Tibial nerve (tissue), 4 donors: ENCODE results near the gene ABCB10.

Source experiments
- CTCF ChIP-seq, 5 experiments: fragments of 200-600 bp in 3 of 5; fragments of 450-650 bp in 2 of 5; sonication (generic) in 3 of 5; IDR thresholded peaks; one replicate each; pipeline ENCODE4 v1.5.1; 2016 to 2019; ENCODE audit warnings: antibody characterized with exemption in 5 of 5, mild to moderate bottlenecking in 3 of 5, moderate library complexity in 2 of 5
- EP300 ChIP-seq, 2 donors: sonication (generic); formaldehyde crosslinking; IDR thresholded peaks; one replicate each; pipeline ENCODE4 v1.6.1; 2017; ENCODE audit warnings: antibody characterized with exemption in 2 of 2, mild to moderate bottlenecking in 1 of 2
- POLR2A ChIP-seq, 2 donors: fragments of 450-650 bp; IDR thresholded peaks; one replicate each; pipeline ENCODE4 v1.6.1; 2017; ENCODE audit warnings: antibody characterized with exemption in 2 of 2, mild to moderate bottlenecking in 2 of 2, moderate library complexity in 2 of 2

DNA sequence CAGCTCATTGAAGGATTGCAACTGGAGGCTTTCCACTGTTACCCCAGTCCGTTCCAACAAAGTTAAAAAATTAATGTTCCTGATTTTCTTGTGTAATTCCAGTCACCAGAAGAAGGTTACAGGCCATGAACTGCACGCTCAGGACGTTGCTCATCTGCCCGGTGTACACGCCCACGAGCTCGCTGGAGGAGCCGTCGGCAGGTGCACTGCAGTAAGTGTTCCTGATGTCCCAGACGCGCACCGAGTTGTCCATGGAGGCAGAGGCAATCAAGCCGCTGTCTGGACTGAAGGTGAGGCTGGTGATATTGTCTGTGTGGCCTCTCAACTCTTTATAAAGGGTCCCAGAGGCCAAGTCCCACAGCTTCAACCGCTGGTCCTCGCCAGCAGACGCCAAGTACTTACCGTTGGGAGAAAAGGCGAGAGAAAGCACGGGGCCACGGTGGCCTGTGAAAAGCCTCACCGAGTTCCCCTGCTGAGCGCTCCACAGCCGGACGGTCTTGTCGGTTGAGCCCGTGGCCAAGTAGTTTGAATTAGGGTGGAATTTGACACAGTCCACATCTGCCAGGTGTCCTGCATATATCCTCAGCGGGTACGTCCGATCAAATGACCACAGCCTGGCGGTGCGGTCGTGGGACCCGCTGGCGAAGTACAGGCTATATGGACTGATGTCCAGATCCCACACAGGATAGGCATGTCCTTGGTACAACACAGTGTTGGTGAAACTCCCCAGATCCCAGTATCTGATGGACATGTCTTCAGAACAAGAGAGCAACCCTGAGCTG, 35.9 kb upstream of the ABCB10 start:
- TF ChIP-seq CTCF (IDR thresholded peaks at IDR 0.05): no peak
- TF ChIP-seq POLR2A (IDR thresholded peaks at IDR 0.05): no peak
- no peak for TF ChIP-seq EP300 (IDR thresholded peaks at IDR 0.05)
